IPS DF 19.7 (cell line): Measurements from ENCODE around the gene RRAGB.
"Not testable (repeated sequence)": the region's sequence is repeated elsewhere in the genome, so short reads cannot be mapped to it uniquely, and the experiment has no call there.

Experiments used
- DNase-seq: peaks from one replicate; pipeline ENCODE4 v3.0.0-alpha.2; 2013; ENCODE audit warnings: low read depth, low spot score

RRAGB gene

DNA sequence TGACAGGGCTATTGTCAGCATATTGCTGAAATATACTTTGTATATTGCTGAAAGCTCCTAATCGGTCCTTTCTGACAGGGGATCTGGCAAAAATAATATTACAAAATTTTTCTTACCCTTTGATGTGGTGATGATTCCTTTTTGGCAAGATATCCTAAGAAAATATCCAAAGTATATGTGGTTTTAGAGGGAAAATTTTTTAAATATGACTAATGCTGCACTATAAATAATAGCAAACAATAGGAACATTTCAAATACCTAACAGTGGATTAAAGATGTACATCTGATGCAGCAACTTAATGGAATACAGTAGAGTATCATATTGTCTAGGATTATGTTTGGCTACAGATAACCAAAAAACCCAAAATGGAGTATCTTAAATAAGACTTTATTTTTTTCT lies 49.6 kb downstream of the RRAGB start:
- no peak for DNase-seq

DNA sequence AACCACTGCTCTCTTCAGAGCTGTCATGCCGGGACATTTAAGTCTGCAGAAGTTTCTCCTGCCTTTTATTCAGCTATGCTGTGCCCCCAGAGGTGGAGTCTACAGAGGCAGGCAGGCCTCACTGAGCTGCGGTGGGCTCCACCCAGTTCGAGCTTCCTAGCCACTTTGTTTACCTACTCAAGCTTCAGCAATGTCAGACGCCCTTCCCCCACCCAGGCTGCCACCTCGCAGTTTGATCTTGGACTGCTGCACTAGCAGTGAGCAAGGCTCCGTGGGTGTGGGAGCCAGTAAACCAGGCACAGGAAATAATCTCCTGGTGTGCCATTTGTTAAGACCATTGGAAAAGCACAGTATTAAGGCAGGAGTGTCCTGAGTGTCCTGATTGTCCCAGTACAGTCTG lies 56.9 kb downstream of the RRAGB start:
- DNase-seq: not testable (repeated sequence)

DNA sequence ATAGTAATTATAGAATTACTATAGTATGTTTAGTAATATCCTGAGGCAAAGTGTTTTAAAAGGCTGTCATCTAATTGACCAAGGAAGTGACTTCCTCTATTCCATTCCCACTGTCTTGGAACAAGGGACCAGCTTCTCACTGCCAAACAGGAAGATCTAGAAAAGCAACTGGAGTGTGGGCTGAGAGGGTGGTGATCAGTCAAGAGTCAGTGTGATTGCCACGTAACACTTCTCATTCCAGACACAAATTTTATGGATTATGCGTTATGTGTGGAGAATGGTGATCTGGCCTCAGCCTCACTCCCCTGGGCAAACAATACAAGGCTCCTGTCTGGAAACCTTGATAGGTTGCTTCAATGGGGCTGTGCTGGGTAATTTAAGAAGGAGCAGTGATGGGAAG lies 60.0 kb downstream of the RRAGB start:
- no peak for DNase-seq

DNA sequence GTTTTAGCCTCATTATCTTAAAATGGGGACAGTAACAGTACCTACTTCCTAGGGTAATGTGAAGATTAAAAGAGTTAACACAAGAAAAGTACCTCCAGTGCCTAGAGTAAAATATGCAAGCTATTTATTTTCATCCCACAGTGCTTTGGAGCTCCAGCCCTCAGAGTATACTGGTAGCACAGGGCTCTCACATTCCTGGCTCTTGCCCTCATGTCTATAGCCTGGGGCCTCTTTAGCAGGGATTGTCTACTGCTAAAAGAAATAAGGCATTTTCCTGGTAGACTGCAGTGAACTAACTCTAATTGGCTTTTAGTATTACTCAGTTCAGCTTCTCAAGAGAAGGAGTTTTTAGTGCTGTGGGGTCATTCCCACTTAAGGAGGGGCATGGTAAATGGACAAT lies 60.8 kb downstream of the RRAGB start:
- no peak for DNase-seq

DNA sequence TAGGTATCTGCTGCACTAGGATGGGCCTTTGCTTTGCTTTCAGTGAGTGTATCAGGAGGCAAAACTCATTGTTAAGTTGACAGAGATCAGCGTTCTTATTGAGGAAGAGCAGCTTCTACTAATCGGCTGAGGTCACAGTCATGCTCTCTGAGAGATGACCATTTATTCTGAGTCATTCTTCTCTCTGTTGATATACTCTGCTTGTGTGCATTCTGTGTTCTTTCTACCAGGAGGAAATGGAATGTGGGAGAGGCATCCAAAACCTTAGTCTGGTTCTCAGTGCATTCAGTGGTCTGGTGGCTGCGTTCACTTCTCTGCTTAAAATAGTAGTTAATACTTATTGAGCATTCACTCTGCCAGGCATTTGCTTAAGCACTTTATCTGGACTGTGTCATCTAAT lies 66.2 kb downstream of the RRAGB start:
- DNase-seq: no peak

DNA sequence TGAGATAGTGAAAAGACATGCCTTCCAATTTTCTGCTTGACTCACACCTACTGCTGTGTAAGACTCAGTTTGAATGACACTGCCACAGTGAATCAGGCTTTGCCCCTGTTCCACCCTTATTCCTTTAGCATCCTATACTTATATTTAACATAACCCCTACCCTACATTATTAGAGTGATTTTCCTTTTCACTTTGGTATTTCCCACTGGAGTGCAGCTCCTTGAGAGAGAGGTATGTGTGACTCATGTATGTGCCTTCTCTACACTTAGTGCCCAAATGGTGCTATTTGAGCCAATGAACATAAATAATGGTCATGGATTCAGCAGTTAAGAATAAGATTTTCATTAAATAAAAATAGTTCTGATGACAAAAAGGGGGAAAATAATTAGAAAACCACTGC lies 69.5 kb downstream of the RRAGB start:
- no peak for DNase-seq

DNA sequence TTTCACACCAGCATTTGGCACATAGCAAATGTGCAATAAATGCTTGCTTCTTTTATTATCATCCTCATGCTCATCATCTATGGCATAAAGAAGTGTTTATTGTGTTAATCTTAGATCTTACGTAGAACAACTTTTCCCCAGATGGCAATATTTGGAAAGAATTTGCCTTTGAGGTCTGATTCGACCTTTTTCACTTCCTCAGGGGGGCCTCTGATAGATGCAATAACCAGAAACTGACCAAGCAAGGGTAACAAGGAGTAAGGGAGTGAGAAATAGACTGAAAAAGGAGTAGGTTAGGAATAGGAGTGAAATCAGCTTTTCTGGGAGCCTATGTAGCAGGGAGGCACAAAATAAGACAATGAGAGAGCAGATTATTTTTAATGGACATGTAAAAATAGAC lies 70.2 kb downstream of the RRAGB start:
- DNase-seq: no peak

DNA sequence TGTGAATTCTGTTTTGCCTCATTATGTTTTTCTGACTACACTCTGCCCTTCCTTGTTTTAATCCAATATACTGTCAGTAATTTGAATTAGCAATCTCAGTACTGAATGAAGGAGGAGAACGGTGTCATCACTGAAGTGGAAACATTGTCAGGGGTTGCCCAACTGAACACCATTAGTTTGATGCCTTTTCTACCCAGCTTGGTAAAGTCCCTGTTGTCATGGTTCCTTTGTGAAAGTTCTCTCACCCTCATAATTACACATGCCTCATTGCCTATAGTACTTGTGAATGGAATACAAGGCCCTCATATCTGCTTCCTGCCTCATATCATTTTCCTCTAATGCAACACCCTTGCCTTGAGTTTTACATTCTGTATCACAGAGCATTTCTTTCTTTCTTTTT lies 76.9 kb downstream of the RRAGB start:
- DNase-seq: no peak

DNA sequence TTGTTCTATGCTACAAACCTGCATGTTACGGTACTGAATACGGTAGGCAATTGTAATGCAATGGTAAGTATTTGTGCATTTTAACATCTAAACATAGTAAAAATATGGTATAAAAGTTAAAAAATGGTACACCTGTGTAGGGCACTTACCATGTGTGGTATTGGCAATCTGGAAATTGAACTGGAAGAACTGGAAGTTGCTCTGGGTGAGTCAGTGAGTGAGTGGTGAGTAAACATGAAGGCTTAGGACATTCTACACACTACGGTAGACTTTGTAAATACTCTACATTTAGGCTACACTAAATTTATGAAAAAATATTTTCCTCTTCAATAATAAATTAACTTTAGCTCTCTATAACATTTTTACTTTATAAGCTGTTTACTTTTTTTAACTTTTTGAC lies 78.9 kb downstream of the RRAGB start:
- no peak for DNase-seq

DNA sequence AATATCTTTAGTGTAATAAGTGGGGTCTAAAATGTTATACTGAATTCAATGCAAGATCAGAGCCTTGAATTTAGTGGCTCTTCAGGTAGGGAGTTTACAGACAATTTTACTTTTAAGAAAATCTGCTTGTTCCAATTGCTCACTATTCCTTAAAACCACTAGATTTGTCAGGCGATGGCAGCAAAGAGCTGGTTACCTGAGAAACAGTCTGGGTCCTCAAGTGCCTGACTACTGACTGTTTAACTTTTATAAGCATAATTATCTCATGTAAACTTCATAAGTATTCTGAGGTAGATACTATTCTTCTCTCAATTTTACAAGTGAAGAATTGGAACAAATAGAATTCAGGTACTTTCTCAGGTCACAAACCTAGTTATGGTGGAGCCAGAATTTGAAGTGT lies 84.3 kb downstream of the RRAGB start:
- DNase-seq: no peak
